ENCODE results near the gene KIR3DL1.
"Not testable (repeated sequence)": the region's sequence is repeated elsewhere in the genome, so short reads cannot be mapped to it uniquely, and the experiment has no call there.

The KIR3DL1 gene

DNA sequence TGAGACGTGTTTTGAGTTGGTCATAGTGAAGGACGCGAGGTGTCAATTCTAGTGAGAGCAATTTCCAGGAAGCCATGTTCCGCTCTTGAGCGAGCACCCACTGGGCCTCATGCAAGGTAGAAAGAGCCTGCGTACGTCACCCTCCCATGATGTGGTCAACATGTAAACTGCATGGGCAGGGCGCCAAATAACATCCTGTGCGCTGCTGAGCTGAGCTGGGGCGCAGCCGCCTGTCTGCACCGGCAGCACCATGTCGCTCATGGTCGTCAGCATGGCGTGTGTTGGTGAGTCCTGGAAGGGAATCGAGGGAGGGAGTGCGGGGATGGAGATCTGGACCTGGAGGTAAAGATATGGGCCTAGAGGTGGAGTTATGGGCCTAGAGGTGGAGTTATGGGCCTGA is at the start of gene KIR3DL1:
KIR3DL1 (plus strand) TSS at position 218 of the 400 bp plus-strand sequence.
- DNase-seq (ENCODE audit: low read depth in 2 of 2) = not testable (repeated sequence)

DNA sequence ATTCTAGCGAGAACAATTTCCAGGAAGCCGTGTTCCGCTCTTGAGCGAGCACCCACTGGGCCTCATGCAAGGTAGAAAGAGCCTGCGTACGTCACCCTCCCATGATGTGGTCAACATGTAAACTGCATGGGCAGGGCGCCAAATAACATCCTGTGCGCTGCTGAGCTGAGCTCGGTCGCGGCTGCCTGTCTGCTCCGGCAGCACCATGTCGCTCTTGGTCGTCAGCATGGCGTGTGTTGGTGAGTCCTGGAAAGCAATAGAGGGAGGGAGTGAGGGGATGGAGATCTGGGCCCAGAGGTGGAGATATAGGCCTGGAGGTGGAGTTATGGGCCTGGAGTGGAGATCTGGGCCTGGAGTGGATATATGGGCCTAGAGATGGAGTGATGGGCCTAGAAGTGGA is 46.6 kb upstream of the KIR3DL1 start, which contains the start of gene KIR2DL1:
KIR2DL1 (plus strand) TSS at position 148 of the 400 bp plus-strand sequence; CDS start at position 206, 58 bp downstream.
- DNase-seq (ENCODE audit: low read depth in 2 of 2) = not testable (repeated sequence)

DNA sequence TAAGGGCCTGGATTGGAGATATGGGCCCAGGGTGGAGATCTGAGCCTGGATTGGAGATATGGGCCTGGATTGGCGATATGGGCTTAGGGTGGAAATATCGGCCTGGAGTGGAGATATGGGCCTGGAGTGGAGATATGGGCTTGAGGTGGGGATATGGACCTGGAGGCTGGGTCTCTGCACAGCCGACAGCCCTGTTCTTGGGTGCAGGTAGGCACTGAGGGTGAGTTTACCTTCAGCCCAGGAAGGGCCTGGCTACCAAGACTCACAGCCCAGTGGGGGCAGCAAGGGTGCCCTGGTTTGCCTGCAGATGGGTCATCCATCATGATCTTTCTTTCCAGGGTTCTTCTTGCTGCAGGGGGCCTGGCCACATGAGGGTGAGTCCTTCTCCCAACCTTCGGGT is 45.8 kb upstream of the KIR3DL1 start:
- DNase-seq (ENCODE audit: low read depth in 2 of 2) = not testable (repeated sequence)

DNA sequence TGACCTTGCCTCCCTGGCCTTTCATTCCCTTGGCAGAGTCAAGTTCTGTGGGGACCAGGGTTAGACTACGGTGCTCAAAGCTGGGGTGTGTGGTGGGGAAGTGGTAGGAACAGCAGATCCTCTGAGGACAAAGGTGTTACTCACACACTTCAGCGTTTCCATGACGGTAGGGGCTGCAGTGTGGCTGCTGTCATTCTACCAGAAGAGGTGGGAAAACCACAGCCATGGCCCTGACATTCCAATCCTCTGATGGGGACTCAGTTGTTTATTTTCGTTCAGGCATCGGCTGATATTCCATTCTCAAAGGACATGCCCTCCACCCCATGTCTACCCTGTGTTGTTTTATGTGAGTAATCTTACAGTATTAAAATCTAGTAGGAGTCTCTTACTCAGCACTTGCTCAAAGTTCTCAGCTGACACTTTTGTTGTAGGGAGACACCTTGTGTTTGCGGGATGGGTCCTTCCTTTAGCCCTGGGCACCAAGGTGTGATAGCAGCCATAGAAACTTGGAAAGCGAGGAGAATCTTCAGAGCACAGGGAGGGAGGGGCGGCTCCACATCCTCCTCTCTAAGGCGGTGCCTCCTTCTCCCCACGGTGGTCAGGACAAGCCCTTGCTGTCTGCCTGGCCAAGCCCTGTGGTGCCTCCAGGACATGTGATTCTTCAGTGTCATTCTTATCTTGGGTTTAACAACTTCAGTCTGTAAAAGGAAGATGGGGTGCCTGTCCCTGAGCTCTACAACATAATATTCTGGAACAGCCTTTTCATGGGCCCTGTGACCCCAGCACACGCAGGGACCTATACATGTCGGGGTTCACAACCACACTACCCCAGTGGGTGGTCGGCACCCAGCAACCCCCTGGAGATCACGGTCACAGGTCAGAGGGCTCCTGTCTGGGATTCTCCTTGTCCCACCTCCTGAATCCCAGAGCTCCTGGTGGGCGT is 45.0 kb upstream of the KIR3DL1 start:
- not testable (repeated sequence) for DNase-seq (ENCODE audit: low read depth in 2 of 2)

DNA sequence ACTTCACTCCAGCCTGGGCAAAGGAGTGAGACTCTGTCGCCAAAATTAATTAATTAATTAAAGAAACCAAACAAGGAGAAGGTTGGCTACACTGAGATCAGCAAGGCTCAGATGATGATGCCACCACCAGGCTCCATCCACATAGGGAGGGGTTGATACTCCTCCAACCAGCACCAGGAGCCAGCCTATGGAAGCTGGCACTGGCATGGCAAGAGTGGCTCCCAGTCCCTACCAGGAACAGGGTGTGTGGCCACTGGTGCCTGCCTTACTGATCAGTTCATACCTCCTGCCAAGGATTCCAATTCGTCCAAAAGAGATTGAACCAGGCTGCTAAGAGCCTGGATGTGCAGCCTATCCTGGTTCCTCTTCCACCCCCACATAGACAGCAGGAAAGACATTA is 43.6 kb upstream of the KIR3DL1 start:
- not testable (repeated sequence) for DNase-seq (ENCODE audit: low read depth in 2 of 2)

DNA sequence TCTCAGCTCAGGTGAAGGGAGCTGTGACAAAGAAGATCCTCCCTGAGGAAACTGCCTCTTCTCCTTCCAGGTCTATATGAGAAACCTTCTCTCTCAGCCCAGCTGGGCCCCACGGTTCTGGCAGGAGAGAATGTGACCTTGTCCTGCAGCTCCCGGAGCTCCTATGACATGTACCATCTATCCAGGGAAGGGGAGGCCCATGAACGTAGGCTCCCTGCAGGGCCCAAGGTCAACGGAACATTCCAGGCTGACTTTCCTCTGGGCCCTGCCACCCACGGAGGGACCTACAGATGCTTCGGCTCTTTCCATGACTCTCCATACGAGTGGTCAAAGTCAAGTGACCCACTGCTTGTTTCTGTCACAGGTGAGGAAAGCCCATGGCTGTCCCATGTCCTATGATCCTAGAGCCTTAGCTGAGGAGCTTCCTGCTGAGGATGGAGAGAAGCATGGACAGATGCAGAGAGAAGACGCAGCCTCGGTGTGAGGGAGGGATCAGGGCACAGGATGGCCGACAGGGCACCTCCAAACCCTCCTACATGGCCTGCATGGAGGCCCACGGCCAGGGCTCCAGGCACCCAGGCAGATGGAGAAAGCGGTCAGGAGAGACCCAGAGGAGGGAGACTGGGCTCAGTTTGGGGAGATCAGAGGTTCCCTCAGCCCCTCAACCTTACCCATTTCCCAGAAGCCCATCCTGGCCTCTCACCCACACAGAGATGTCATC is 41.0 kb upstream of the KIR3DL1 start:
- DNase-seq (ENCODE audit: low read depth in 2 of 2) = not testable (repeated sequence)

DNA sequence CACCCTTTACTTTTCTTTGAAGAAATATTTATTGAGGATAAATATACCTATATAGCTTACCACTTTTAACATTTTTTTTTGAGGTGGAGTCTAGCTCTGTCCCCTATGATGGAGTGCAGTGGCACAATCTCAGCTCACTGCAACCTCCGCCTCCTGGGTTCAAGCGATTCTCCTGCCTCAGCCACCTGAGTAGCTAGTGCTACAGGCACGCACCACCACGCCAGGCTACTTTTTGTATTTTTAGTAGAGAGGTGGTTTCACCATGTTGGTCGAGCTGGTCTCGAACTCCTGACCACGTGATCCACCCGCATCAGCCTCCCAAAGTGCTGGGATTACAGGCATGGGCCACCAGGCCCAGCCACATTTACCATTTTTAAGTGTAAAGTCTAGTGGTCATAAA is 40.4 kb upstream of the KIR3DL1 start:
- DNase-seq (ENCODE audit: low read depth in 2 of 2) = not testable (repeated sequence)

DNA sequence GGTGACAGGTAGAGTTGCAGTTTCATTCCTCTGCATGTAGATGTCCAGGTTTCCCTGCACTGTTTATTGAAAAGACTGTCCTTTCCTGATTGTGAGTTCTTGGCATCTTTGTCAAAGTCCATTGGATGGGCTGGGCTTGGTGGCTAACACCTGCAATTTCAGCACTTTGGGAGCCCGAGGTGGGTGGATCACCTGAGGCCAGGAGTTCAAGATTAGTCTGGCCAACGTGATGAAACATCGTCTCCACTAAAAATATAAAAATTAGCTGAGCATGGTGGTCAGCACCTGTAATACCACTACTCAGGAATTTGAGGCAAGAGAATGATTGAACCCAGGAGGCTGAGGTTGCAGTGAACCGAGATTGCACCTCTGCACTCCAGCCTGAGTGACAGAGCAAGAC is 38.4 kb upstream of the KIR3DL1 start:
- DNase-seq (ENCODE audit: low read depth in 2 of 2) = not testable (repeated sequence)

DNA sequence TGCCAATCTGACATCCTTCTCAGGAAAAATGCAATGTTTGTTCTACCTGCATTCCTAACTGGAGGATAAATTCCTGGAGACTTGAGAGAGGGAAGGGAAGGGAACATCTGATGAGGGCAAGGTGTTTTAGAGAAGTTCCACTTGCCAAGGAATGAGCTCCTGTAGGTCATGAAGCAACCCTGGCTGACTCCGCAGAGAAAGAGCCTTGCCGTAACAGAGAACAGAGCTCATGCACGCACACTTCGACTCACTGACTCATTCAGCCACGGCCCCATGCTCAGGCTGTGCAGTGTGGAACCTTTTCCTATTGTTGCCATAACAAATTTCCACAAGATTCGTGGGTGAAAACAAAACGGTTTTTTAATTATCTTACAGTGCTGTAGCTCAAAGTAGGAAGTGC is 37.4 kb upstream of the KIR3DL1 start:
- not testable (repeated sequence) for DNase-seq (ENCODE audit: low read depth in 2 of 2)

DNA sequence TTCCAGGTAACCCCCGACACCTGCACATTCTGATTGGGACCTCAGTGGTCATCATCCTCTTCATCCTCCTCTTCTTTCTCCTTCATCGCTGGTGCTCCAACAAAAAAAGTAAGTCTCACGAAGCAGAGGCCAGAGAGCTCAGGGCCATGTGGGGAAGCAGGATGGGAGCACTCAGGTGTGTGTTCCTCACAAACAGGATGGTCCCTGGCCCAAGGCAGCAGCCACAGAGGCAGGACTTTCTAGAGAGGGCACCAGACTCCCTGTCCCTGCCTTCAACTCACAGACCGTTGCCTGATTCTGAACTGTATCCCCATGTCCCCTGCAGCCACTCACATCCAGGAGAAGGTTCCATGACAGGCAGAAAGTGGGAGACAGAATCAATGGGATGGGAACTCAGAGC is 33.4 kb upstream of the KIR3DL1 start:
- not testable (repeated sequence) for DNase-seq (ENCODE audit: low read depth in 2 of 2)

DNA sequence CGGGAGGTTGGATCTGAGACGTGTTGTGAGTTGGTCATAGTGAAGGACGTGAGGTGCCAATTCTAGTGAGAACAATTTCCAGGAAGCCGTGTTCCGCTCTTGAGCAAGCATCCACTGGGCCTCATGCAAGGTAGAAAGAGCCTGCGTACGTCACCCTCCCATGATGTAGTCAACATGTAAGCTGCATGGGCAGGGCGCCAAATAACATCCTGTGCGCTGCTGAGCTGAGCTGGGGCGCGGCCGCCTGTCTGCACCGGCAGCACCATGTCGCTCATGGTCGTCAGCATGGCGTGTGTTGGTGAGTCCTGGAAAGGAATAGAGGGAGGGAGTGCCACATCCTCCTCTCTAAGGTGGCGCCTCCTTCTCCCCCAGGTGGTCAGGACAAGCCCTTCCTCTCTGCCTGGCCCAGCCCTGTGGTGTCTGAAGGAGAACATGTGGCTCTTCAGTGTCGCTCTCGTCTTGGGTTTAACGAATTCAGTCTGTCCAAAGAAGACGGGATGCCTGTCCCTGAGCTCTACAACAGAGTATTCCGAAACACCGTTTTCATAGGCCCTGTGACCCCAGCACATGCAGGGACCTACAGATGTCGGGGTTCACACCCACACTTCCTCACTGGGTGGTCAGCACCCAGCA is 30.1 kb upstream of the KIR3DL1 start:
- not testable (repeated sequence) for DNase-seq (ENCODE audit: low read depth in 2 of 2)

DNA sequence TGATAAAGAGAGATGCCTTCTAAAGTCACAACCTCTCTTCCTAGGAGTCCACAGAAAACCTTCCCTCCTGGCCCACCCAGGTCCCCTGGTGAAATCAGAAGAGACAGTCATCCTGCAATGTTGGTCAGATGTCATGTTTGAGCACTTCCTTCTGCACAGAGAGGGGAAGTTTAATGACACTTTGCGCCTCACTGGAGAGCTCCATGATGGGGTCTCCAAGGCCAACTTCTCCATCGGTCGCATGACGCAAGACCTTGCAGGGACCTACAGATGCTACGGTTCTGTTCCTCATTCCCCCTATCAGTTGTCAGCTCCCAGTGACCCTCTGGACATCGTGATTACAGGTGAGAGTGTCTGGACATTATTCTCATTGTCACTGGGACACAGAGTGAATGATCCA is 28.1 kb upstream of the KIR3DL1 start:
- not testable (repeated sequence) for DNase-seq (ENCODE audit: low read depth in 2 of 2)

DNA sequence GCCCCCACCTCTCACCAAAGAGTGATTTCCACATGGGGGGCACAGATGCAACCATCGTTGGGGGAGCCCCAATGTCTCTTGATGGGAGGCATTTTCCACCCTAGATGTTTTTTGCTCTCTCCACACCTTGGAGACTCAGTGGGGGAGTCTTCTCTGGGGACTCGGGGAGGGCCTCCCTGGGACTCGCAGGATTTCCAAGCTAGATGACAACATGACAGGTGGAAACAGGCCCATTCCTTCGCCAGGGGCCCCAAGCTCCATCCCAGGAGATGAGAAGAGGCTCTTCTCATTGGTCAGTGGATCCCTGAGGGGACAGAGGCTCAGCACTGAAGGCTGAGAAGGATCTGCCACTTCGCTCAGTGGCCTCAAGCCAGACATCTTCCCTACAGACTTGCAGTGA is 25.6 kb upstream of the KIR3DL1 start:
- DNase-seq (ENCODE audit: low read depth in 2 of 2) = no peak

DNA sequence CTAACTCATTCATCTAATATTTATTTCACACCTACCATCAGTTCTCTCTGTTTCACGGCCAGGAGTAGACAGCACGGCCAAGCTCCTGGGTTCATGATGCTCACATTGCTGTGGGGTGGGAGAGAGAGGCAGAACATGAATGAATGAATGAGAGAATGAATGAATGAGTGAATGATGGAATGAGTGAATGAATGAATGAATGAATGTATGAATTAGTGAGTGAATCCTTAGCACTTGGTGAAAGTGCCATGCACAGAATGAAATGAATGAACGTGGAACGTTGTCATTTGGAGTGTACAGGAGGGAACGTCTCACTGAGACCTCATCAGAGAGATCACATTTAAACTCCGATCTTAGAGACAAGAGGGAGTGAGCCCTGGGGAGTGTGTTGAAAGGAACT is 24.8 kb upstream of the KIR3DL1 start:
- DNase-seq (ENCODE audit: low read depth in 2 of 2) = no peak

DNA sequence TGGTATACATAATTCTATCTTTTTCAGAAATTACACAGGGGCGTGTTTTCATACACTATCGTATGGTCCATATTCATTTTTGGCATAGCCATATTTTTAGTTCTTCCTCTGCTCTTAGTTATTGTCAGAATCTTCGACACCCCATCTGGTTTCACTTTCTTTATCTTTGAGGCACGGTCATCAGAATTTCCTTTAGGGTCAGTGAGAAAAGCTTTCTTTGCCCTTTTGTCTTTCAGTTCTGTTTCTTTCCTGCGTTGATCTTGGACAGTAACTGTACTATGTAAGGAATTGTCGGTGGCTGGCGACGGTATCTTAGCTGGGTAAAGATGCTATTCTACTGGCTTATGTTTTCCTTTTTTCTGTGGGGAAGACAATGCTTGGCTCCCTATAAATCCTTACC is 23.5 kb upstream of the KIR3DL1 start:
- no peak for DNase-seq (ENCODE audit: low read depth in 2 of 2)

DNA sequence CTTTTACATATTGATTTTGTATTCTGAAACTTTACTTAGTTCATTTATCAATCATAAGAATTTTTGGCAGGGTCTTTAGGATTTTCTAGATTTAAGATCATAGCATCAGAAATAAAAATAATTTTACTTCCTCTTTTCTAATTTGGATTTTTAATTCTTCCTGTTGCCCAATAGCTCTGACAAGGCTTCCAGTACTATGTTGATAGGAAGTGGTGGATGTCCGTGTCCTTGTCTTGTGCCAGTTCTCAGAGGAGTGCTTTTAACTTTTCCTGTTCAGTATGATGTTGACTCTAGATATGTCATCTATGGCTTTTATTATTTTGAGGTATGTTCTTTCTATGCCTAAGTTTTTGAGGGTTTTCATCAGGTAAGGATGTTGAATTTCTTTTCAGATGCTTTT is 20.5 kb upstream of the KIR3DL1 start:
- DNase-seq (ENCODE audit: low read depth in 2 of 2) = no peak

DNA sequence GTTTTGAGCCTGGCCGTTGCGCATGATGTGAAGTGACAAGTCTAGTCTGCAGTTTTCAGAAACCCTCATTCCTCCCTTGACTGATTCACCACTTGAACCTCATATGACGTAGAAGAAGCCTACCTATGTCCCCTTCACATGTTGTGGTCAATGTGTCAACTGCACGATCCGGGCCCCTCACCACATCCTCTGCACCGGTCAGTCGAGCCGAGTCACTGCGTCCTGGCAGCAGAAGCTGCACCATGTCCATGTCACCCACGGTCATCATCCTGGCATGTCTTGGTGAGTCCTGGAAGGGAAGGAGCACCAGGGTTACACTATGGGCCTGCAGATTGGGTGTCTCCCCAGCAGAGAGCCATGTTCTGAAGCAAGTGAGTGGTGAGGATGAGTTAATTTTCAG is 12.9 kb upstream of the KIR3DL1 start, which contains the start of gene KIR2DL4:
KIR2DL4 (plus strand) TSS at position 201 of the 400 bp plus-strand sequence; CDS start at position 243, 42 bp downstream.
- DNase-seq (ENCODE audit: low read depth in 2 of 2) = peak; percentile 5 to 12

DNA sequence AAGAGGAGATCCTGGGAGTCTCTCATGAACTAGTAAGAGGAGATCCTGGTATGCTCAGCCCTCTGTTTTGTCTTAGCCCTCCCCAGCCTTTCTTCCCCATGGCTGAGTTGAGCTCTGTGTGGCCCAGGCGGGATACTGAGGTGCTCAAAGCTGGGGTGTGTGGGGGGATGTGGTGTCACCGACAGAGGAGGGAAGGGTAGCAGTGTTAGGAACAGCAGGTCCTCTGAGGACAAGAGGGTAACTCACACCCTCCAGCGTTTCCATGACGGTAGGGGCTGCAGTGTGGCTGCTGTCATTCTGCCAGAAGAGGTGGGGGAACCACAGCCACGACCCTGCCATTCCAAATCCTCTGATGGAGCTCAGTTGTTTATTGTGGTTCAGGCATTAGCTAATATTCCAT is 12.2 kb upstream of the KIR3DL1 start:
- no peak for DNase-seq (ENCODE audit: low read depth in 2 of 2)

DNA sequence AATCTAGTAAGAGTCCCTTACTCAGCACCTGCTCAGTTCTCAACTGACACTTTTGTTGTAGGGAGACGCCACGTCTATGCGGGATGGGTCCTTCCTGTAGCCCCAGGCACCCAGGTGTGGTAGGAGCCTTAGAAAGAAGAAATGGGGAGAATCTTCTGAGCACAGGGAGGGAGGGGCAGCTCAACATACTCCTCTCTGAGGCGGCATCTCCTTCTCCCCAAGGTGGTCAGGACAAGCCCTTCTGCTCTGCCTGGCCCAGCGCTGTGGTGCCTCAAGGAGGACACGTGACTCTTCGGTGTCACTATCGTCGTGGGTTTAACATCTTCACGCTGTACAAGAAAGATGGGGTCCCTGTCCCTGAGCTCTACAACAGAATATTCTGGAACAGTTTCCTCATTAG is 11.7 kb upstream of the KIR3DL1 start:
- DNase-seq (ENCODE audit: low read depth in 2 of 2) = no peak

DNA sequence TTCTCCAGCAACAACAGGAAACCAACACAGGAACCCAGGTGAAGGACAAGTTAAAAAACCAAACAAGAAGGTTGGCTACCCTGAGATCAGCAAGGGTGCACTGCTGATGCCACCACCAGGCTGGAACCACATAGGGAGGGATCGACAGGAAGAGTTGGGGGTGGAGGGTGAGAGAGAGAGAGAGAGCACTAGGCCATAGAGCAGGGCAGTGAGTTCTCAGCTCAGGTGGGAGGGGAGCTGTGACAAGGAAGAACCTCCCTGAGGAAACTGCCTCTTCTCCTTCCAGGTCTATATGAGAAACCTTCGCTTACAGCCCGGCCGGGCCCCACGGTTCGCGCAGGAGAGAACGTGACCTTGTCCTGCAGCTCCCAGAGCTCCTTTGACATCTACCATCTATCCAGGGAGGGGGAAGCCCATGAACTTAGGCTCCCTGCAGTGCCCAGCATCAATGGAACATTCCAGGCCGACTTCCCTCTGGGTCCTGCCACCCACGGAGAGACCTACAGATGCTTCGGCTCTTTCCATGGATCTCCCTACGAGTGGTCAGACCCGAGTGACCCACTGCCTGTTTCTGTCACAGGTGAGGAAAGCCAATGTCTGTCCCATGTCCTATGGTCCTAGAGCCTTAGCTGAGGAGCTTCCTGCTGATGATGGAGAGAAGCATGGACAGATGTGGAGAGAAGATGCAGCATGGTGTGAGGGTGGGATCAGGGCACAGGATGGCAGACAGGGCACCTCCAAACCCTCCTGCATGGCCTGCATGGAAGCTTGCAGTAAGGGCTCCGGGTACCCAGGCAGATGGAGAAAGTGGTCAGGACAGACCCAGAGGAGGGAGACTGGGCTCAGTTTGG is 10.4 kb upstream of the KIR3DL1 start:
- no peak for DNase-seq (ENCODE audit: low read depth in 2 of 2)

DNA sequence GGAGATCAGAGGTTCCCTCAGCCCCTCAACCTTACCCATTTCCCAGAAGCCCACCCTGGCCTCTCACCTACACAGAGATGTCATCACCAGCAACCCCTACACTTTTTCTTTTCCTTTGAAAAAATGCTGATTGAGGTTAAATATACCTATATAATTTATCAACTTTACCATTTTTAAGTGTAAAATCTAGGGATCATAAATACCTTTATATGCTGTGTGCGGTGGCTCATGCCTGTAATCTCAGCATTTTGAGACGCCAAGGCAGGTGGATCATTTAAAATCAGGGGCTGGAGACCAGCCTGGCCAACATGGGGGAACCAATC is 9.8 kb upstream of the KIR3DL1 start:
- DNase-seq (ENCODE audit: low read depth in 2 of 2) = no peak
